ENCODE measurements around the gene PIGQ.

Gene PIGQ

DNA sequence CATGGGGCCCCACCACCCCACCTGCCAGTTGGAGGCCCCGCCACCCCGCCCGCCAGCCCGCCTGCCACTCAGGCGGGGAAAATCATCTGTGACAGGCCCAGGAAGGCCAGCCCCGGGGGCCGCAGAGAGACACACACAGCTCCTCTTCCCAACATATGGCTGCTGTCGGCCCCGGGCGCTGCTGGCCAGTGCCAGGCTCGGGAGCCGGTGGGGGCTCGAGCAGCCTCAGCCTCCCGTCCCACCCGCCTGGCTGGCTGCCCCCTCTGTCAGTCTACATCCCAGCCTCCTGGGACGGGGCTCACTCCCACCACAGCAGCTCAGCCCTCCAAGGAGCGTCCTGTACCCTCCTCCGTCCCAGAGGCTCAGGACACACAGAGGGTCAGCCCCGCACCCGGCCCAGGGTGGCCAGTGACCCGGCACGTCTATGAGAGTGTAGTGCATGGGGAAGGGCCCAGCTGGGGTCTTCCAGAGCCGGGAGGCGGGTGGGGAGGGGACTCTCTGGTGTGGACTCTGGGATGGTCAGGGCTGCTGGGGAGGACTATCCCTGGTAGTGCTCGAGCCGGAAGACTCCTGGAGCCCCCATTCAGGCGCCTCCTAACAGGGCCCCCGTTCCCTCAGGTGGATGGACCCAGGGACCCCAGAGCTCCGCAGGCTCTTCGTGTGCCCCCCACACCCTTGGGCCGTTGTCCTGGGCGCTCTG is 13.1 kb upstream of the PIGQ start:
- no peak for DNase-seq

DNA sequence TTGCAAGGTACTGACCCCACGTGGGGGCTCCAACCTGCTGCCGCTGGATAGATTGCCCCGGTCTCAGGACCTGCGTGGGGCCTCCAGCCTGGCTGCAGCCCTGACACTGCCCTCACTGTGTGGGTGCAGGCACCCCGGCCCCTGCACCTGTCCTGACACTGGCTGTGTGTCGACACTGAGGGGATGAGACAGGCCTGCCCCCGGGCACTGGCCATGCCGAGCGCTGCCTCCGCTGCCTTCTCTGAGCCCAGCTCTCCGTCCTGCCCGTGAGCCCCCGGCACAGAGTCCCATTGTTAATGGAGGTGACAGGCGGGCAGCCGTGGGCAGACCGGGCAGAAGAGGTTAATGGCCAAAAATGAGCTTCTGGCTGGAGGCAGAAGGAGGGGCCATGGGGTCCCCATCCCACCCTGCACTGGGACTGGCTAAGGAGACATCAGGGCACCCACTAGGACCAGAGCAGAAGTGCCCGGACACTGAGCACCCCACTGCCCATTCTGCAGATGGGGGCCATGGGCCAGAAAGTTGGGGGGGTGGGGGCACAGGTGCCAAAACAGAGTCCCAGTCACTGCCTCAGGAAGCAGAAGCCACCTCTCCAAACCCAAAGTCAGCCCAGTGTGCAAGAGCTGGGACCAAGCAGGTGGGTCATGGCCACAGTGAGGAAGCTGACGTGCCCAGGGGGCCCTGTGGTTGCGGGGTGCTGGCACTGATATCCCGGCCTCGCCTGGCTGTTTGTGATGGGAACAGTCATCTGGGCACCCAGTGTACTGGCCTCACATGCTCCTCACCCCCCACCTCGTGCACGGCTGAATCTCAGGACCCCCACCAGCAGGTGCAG is 12.1 kb upstream of the PIGQ start:
- no peak for DNase-seq

DNA sequence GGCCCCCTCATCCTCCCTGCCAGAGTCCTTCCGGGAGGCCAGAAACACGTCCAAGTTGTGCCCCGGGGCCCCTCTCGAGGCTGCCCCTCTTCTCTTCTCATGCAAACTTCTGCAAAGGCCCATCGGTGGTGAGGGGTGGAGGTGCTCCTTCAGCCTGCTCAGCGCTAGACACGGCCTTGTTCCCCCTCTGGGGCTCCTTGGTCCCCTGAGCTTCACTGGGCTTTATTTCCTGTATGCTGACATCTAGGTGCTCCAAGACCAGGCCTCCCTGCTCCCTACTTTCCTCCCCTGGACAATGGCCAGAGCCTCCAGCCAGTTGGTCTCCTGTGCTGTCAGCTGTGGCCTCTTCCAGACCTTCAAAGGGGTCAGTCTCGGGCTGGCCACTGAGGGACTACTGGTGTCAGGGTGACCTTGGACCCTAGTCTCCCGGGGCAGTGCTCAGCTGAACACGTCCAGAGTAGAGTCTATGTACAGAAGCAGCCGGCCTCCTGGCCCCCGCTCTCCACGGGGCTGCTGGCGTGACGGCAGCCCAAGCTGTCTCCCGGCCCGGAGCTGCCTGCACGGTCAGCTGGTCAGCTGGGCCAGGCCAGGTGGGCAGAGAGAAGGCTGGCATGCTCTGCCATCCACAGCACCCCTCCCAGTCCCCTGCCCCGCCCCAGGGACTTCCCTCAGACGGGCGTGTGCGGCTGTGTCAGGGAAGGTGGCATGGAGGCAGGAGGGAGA is 11.3 kb upstream of the PIGQ start:
- DNase-seq = no peak

DNA sequence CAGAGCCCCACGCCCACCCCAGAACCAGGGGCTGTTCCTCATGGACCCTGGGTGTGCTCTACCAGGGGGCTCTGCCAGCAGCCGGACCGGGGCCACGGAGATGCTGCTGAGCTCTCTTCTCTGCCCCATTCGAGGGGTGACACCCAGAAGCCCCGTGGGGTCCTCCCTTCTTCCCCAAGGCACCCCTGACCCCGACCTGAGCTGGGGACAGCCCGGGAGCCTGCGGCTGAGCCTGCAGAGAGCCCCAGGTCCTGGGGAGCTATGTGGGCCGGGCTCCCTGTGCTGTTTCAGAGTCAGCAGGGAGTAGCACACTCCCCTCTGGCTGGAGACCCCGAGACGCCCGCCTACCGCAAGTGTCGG is 10.8 kb upstream of the PIGQ start:
- DNase-seq = no peak

DNA sequence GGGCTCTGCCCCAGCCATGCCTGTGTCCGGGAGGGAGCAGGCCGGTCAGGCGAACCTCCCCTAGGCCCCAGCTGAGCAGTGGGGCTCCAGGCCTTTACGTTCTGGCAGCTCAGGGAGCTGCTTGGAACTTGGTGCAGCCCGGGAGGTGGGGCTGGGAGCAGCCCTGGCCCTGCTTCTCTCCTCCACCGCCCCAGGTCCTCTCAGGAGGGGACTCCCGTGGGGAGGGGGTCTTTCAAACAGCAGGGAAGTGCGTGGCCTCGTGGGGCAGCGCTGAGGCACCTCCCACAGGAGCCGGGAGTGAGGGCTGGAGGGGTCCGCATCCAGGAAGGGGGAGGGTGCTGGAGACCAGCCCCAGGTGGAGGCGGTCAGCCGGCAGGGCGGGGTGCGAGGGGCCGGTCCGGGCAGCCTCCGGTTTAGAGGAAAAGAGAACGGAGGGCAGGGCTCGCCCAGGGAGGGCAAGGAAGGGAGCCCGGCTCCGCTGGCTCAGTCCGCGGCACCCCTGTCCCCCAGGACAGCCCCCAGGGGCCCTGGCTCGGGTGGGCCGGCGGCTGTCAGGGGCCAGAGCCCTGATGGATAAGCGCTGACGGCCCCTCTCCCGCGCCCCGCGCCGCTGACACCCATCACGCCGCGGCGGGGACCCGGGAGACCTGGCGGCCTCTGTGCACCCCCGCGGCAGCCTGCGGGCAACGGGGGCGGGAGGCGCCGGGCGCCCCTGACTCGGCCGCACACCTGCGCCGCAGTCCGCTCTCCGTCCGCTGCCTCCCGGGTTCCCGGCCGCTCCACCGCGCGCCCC is 10.2 kb upstream of the PIGQ start:
- DNase-seq = no peak

DNA sequence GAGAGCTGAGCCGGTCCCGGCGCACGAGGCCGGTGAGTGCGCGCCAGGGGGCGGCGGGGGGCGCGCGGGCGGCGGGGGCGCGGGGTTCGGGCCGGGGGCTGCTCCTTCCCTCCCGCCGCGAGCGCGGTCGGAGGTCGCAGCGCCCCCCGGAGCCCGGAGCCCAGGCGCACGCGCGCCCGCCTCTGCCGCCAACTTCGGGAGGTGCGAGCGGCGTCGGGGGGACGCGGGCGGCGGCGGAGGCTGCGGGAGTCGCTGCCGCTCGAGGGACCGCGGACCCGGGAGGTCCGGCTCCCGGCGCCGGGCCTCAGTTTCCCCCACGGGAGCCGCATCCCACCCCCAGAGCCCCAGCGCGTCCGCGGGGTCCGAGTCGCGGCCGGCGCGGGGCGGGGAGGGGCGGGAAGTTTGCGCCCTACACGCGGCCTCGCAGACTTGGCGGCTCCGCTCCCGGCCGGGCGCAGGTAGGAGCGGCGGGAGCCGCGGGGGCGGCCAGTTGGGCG is 9.5 kb upstream of the PIGQ start, which contains the start of gene PRR35:
PRR35 (plus strand) TSS at position 191 of the 497 bp plus-strand sequence. CDS start 2,901 bp downstream, outside the sequence.
- DNase-seq = no peak

DNA sequence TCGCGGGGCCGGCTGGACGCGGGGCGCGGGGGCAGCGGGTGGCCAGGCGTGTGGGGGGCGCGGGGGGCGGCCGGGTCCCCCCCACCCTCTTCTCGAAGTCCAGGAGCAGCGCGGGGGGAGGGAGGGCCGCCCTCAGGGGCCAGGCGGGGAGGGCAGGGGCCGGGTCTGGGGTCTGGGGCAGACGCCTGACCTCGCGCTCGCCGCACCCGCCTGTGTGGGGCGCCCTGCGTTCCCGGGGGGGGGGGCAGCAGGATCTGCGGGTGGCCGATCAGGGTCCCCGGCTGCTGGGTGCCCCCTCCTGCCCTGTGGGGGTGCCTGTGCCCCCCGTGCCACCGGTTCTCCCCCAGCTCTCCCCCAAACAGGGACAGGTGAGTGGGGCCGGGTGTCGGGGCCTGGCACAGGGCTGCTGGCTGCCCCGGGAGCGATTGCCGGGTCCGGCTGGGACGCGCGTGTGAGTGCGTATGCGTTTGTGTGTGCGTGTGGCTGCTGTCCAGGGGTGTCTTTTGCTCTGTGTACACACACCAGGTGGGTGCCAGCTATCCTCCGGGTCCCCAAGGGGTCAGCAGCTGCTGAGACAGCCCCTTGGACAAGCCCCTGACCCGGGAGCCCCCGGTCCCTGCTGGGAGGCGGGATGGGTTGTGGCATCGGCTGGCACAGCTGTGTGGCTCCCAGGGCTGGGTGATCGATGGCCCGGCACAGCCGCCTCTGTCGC is 8.9 kb upstream of the PIGQ start:
- DNase-seq = no peak

DNA sequence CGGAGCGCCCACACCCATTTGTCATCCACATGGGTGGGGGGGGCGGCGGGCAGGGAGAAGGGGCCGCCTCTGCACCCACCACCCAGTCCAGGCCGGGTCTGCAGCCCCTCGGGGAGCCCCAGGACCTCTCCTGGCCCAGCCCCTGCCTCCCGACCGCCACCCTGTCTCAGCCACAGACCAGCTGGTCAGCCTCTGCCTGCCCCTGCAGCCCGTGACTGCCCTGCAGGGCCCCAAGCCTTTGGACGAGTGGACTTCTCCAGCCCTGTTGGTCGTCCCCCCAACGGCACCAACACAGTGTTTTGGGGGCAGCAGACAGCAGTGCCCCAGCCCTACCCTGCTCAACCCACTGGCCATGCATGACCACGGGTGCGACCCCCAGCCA is 8.4 kb upstream of the PIGQ start:
- no peak for DNase-seq

DNA sequence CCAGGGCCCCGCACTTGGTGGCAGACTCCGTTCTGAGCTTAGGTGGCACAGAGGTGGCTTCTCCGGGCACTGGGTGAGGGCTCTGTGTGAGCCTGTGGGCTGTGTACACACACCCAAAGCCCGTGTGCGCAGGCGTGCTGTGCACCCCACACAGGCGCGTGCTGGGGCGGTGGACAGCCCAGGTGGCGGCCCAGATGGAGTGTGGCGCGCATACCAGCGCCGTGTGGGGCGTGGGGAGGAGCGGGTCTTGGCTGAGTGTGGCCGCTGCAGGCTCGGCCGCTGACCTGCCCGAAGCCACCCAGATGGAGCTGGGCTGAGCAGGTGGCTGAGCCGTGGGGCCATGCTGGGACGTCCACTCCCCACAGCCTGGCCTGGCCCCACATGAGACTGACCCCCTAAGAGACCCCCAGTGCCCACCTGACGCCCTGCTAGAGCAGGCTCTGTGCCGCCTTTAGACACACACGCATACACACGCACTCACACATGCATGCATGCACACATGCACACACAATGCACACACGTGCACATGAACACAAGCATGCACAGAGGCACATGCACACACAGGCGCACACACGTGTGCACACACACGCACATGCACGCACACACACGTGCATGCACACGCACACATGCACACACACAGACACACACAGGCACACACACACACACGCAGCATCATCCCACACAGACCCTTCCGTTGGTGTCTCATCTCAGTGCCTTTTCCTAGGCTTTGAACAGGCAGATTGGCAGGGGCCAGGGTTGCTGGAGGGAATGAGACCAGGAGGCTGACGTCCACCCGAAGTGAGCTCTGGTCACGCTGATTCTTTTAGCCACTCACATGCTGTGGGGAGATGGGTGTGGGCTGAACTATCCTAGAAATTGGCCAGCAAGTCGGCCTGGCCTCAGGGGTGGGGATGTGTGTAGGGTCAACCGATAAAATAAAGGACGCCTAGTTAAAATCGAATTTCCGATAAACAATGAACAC is 7.5 kb upstream of the PIGQ start:
- no peak for DNase-seq

DNA sequence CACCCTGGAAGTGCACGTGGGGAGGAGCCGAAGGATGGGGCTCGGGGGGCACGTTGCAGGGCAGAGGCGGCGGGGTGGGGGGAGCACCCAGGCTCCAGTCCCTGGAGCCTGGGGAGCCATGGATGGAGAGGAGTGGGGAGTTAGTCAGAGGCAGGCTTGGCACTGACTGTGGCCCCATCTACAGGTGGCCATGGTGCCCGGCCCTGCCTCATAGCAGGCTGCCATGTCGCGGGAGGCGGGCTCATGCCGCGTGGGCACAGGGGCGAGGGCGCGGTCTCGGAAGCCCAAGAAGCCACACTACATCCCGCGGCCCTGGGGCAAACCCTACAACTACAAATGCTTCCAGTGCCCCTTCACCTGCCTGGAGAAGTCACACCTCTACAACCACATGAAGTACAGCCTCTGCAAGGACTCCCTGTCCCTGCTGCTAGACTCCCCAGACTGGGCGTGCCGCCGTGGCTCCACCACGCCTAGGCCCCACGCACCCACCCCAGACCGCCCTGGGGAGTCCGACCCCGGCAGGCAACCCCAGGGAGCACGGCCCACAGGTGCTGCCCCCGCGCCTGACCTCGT is 6.6 kb upstream of the PIGQ start:
- no peak for DNase-seq

DNA sequence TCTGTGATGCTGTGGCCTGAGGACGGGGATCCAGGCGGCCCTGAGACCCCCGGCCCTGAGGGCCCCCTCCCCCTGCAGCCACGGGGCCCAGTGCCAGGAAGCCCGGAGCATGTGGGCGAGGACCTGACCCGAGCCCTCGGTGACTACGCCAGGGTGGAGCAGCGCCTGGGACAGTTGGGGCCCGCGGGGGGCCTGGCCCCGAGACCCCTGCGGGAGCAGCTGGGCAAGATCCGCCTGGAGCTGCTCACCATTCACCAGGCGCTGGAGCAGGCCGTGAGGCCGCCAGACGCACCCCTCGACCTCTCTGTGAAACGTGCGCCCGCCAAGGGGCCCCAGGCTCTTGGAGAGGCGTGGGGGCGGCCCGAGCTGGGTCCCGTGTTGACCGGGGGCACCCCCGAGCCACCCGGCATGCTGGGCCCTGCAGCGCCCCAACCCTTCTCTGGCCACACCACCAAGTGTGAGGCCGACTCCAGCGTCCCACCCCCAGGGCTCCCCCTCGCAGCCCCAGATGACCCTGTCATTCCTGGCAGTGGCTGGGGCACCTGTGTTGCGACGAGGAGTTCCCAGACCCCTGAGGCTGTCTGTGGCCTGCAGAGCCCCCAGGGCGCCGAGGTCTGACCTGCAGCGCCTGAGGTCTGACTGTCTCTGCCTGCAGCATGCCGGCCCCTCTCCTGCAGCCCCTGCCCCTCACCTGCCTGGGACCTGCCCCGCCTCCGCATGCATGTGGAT is 4.9 kb upstream of the PIGQ start:
- no peak for DNase-seq

DNA sequence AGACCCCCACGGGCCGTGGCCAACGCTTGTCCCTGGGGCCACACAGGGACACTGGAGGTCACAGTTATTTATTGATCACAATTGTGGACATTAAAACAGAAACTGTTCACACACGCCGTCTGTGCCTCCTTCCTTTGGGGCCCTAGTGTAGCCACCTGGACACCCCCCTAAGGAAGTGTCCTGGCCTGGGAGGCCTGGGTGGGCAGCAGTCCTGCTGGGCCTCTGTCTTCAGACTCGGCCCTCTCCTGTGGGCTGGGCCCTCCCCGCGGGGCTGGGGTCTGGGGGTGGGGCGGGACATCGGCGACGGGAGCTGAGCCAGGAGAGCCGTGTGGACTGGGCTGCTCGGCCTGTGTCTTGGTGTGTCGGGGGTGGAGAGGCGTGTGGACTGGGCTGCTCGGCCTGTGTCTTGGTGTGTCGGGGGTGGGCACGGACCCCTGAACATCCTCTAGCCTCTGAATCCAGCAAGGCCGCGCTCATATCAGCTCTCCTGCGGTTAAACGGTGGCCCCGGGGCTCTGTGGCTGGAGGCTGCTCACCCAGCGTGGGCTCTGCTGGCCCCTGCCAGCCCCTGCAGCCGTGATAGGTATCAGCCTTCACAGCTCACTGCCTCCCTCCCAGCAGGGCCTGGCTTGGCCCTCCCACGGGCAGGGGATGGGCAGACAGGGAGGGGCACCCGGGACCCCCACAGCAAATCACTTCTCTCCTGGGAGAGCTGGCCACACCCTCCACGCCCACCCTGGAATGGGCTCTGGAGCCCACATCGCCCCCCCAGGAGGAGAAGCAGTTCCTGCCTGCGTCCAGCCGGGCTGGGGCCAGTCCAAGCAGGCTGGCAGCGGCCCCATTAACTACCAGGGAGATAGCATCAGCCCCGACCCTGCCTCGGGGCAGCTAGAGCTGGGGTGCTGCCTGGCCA is 4.1 kb upstream of the PIGQ start:
- no peak for DNase-seq

DNA sequence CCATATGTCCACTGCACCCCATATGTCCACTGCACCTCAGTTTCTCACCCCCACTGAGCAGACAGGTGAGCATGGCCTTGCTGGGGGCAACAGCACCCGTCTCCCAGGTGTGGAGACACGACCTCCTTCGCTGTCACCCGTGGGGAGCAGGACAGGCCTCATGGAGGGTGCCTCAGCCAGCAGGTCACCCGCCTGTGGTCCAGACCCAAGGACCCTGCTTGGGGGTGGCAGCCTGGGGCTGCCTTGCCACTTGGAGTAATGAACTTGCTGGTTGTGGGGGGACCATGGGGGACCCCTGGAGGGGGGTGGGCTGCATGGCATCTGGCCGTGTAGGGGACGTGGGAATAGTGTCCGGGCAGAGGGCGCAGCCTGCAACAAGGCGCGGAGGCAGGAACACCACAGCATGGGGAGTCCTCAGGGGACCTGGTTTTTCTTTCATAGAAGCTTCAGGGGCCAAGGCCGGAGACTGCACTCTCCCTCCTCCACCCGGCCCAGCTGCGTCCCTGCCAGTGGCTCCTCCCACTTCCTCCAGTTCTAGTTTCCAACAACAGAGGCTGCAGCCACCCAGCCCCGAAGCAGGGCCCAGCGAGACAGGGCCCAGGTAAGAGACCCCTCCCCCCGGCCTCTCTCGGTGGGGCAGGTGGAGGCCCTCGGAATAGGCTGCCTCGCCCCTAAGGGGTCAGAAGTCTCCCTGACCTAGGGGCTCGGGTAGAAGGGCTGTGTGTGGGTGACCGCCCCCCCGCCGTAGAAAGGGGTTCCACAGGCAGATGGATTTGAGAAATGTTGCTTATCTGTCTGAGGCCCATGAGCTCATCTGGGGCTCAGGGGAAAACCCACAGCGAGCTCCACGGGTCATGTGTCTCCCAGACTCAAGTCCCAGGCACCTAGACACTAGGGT is 3.0 kb upstream of the PIGQ start, which contains the start of gene NHLRC4:
NHLRC4 (plus strand) TSS at position 531 of the 898 bp plus-strand sequence. CDS start 1,043 bp downstream, outside the sequence.
- peak; percentile 77 for DNase-seq

DNA sequence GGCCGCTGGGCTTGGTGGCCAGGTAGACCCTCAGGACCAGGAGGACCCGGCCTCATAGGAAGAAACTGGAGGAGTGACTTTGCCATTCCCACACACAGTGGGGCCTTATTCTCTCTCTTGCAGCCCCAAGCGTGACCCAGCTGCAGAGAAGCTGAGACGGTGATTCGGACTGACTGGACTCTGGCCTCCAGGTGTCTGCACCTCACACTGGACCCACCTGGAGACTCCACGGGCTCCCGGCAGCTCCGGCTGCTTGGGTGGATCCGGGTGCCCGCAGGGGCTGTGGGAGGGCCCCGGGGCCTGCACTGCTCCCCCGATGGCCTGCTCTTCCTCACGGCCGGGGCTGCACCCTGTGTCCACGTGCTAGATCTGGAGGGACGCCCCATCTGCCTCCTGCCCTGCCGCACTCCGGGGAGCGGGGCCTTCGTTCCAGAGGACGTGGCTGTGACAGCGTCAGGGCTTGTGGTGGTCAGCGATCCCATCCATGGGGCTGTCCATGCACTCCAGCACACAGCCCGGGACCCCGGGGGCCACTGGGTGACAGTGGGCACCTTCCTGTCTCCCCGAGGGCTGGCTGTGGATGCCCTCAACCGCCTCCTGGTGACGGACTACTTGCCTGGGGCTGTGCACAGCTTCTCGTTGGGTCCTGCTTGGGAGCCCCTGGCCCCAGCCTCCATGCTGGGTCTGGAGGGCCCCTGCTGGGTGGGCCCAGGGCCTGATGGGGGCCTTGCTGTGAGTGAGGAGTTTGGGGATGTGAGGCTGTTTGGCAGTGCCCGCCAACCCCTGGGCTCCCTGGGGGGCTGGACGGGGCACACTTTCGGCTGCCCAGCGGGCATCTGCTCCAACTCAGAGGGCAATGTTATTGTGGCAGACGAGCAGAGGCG is 2.2 kb upstream of the PIGQ start:
- DNase-seq = no peak

DNA sequence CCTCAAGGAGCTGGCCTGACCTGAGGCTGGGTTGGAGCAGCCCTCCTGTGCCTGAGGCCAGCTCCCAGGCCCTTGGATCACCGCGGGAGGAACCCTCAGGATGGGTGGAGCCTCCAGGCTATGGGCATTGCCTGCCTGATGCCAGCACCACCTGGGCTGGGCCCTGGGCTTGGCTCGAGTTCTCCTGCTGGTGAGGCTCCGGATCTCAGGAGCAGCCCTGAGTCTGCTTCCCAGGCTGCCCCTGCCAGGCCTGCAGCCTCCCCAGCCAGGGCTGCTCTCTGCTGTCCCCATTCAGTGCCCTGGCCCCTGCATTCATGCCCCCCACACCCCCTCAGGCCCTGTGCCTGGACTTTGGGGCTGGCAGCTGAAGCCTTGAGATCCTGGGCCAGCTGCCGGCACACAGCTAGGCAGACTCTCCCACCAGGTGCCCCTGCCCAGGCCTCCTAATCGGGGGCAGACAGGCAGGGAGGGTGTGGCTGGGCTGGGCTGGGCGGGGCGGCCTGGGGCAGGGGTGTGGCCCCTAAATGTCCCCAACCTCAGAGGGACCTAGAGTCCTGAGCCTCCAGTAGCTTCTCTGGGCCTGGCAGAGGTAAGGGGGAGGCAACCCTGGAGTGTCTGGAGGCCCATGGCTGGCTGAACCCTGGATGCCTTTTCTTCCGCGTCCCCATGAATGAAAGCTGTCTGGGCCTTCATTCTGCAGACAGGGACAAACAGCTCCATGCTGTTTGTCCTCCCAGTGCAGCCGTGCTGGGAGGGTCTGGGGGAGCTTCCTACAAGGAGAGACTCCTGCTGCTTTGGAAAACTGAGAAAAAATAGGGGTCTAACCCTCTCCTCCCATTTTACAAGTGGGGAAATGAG is 1.1 kb upstream of the PIGQ start:
- DNase-seq = no peak

Measured in activated effector memory CD4-positive, alpha-beta T cell treated with anti-CD3 and anti-CD28 coated beads, Interleukin-2, amount 50 U/mL, for 16 hours (primary cell).